Kidney epithelial cell (primary cell): Measurements from ENCODE around the gene GUK1. TPM values are rescaled to one million over a fixed set of nuclear protein-coding genes. Genes with fewer than 3 reads are reported as not detected.
A peak's percentile ranks its signal among the peaks of the same experiment; 100 is the strongest.

Source experiments
- DNase-seq: peaks from one replicate; pipeline ENCODE4 v3.0.0-alpha.2; 2010; ENCODE audit warnings: low read depth
- H3K27me3 ChIP-seq: 2 replicates; pipeline ENCODE4 v1.6.0; 2011; ENCODE audit warnings: low read length; ENCODE audit not compliant: control insufficient read depth, insufficient read depth
- H3K36me3 ChIP-seq: 2 replicates; pipeline ENCODE4 v1.5.1; 2011; ENCODE audit warnings: low read length; ENCODE audit not compliant: control insufficient read depth, insufficient read depth
- H3K4me3 ChIP-seq: 2 replicates; pipeline ENCODE4 v1.5.1; 2011; ENCODE audit warnings: low read depth, mild to moderate bottlenecking, control low read depth, low read length
- total RNA-seq: library from RNA; depleted of rRNA; stranded (reverse); fragments of >200 nt; gene quantifications from 2 replicates; pipeline ENCODE4 v1.2.3, GENCODE V29; 2015
- TF ChIP-seq, protein P1 (sequence below): IDR thresholded peaks from 2 replicates; pipeline ENCODE4 v1.5.1; 2011; ENCODE audit warnings: mild to moderate bottlenecking, moderate library complexity, low read length, control low read depth, inconsistent platforms; ENCODE audit not compliant: insufficient read depth, poor library complexity, severe bottlenecking

GUK1 gene
- total RNA-seq, 1 donor from 2014 or later: 302 TPM

DNA sequence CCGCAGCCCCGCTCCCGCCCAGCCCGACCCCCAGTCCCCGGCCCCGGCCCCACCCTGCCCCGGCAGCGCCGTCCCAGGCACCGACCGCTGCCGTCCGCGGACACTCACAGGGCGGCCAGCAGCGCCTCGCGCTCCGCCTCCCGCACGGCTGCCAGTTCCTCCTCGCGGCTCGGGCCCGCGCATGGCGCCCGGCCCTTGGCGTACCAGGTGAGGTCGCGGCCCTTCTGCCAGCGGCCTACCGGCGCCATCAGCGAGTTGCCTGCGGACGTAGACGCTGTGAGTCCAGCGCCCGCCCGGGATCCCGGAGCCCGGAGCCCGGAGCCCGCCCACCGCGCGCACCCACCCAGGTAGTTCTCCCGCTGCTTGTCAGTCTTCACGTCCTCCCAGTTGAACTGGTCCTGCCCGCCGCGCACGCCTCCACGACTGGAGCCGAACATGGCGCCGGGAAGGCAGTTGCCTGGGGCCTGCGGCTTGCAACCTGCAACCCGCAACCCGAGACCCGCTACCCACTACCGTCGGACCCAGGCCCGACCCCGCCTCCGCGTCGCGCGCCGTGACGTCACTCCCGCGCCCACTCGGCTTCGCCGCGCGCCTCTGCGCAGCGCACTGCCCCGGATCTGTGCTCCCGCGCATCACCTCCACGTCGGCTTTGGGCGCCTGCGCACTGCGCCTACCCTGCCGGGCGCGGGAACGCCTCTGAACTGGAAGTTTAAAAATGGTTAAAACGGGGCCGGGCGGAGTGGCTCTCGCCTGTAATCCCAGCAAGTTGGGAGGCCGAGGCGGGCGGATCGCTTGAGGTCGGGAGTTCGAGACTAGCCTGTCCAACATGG, 37.1 kb upstream of the GUK1 start, which contains the start of gene C1orf35:
C1orf35 (minus strand) TSS at position 535 of the 830 bp plus-strand sequence; CDS start at position 437, 98 bp downstream.
- Histone ChIP-seq H3K4me3 (peak within 1 kb of the TSS; percentile 95), H3K36me3 (peaks cover 5% of the 10 kb centered on the region), H3K27me3 (no peaks in the 10 kb centered on the region)
- TF ChIP-seq, protein P1, sequence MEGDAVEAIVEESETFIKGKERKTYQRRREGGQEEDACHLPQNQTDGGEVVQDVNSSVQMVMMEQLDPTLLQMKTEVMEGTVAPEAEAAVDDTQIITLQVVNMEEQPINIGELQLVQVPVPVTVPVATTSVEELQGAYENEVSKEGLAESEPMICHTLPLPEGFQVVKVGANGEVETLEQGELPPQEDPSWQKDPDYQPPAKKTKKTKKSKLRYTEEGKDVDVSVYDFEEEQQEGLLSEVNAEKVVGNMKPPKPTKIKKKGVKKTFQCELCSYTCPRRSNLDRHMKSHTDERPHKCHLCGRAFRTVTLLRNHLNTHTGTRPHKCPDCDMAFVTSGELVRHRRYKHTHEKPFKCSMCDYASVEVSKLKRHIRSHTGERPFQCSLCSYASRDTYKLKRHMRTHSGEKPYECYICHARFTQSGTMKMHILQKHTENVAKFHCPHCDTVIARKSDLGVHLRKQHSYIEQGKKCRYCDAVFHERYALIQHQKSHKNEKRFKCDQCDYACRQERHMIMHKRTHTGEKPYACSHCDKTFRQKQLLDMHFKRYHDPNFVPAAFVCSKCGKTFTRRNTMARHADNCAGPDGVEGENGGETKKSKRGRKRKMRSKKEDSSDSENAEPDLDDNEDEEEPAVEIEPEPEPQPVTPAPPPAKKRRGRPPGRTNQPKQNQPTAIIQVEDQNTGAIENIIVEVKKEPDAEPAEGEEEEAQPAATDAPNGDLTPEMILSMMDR: no peak
- DNase-seq: no peak

DNA sequence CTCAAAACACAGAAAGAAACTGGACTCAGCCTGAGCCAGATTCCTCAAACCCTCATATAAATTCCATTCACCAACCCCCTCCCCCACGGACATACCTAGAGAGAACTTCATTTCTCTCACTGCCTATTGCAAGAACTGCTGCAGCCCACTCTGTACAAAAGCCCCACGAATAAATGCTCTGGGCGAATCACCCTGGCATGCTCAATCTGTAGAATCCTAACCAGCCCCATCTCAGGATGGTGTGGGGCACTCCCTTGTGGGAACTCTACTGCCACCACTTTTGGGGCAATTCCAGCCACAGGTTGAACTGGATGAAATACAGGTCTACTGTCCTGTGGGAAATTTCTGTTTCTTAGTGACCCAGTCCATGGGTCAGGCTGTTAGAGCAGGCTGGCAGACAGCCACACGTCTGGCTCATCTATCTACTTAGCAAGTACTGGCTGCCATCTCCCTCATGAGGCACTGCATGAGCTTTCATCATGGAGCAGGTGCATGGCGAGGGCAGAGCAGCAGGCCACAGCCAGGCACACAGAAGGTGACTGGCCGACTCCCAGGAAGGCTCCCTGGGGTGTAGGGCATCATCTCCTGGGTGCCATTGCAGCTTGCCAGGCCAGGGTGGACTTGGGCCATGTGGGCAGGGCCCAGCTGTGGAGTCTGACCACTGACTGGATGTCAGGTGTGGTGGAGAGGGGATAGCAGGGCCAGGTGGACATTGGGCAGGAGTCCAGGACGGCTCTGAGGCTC, 35.4 kb upstream of the GUK1 start:
- H3K27me3 ChIP-seq: no peaks in the 10 kb centered on the region
- no peak for DNase-seq
- TF ChIP-seq, protein P1: no peak
- no peak overlapping the region for H3K4me3 ChIP-seq
- H3K36me3 ChIP-seq: peaks cover 1% of the 10 kb centered on the region

DNA sequence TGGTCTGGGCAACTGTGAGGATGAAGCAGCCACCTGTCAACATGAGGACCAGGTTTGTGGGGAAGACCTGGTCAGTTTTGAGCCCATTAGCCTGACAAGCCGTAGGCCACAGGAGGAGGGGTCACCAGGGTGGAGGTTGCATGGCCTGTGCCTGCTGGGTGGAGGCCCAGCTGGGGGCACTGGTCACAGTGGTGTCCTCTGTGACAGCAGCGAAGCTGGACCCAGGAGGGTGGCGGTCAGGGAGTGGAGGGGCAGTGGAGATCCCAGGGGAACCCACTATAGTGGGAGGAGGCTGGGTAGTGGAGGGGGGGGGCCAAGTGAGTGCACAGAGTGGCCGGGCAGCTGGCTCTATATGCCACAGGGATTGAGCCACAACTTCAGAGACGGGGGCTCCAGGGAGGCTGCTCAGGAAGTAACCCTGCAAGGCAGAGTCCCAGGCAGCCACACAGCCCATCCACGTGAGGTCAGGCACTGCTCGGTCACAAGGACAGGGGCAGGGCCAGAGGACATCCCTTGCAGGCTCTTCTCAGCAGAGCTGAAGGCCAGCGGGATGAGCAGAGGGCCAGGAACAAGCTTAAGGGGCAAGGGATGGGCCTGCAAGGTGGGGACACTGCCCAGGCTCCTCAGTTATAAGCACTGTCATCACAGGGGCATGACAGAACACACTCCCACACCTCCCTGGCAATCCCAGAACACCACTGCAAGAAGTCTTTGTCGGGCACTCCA, 34.6 kb upstream of the GUK1 start:
- DNase-seq: no peak
- TF ChIP-seq, protein P1: no peak
- no peaks in the 10 kb centered on the region for H3K36me3 ChIP-seq
- H3K4me3 ChIP-seq: no peak overlapping the region
- no peaks in the 10 kb centered on the region for H3K27me3 ChIP-seq

DNA sequence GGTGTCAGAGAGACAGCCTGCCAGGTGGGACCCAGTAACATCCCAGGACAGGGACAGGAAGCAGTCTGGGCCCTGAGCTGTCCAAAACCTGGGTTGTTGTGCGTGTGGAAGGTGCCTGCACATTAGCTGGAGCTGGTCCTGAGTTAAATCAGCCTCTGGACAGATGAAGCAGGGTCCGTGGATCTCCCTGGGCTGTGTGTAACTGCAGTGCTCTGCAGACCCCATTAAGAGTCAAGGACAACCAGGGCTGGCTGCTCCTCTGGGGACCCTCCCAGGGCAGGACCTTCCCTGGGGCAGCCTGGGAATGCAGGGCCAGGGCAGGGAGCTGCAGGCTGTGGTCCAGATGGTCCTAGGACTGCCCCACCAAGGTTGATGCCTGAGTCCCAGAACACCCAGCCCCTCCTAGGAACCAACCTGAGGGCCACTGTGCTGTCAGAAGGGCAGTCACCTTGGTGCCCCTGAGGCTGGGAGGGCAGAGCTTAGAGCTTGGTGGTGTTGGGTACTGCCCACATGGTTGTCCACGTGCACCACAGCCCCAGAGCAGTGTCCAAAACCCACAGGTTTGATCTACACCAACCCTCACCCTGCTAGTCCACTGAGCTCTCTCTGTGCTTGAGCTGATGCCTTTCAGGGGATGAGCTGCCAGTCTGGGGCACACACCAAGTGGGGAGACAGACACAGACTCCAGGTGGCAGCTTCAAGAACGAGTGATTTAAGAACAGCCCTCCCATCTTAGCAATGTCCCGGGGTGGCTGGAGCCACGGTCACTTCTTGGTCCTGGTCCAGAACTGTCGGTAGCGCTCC, 33.9 kb upstream of the GUK1 start:
- no peaks in the 10 kb centered on the region for H3K27me3 ChIP-seq
- H3K4me3 ChIP-seq: no peak overlapping the region
- no peak for DNase-seq
- TF ChIP-seq, protein P1: no peak
- no peaks in the 10 kb centered on the region for H3K36me3 ChIP-seq

DNA sequence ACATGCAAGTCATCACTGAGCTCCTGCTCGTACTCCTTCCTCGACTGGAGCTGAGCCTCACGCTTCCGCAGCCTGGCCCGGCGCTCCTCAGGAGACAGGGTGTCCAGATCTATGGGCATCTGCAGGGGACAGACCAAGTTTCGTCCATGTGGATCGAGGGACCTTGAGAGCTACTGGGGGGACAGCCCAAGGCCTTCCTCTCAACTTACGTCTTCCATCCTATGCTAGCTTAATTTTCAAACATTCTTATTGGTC, 33.4 kb upstream of the GUK1 start:
- DNase-seq: no peak
- TF ChIP-seq, protein P1: no peak
- Histone ChIP-seq H3K27me3 (no peaks in the 10 kb centered on the region), H3K4me3 (no peak overlapping the region), H3K36me3 (no peaks in the 10 kb centered on the region)
